ENCODE data around the gene ARHGAP42. TPM values are rescaled to one million over a fixed set of nuclear protein-coding genes. Genes with fewer than 3 reads are reported as not detected.
"Not testable (repeated sequence)": the region's sequence is repeated elsewhere in the genome, so short reads cannot be mapped to it uniquely, and the experiment has no call there.

Gene ARHGAP42
- total RNA-seq, 2 experiments from 2014 or later, result 0.50 to 0.92 TPM

DNA sequence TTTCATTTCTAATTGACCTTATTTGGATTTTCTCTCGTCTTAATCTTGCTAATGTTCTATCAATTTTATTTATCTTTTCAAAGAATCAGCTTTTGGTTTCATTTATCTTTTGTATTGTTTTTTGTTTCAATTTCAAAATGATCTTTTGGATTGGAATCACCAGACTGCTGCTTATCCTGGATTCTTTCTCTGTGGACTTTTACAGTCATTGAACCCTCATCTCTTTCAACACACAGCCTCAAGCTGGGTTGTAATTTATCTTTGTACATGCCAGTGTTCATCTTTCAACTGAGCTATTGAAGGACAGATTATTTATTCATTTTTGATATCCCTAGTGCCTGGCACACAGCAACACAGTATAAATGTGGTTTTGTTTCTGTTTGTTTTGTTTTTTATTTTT, 195.9 kb downstream of the ARHGAP42 start:
- H3K4me1 Mint-ChIP-seq (ENCODE audit: low read depth), result no peaks in the 10 kb centered on the region
- no peaks in the 10 kb centered on the region for H3K27me3 Mint-ChIP-seq (ENCODE audit: low read depth)
- no peaks in the 10 kb centered on the region for H3K36me3 Mint-ChIP-seq (ENCODE audit: low read depth)
- CTCF ChIA-PET, result interaction anchor here (0.6 kb wide), 1 partner anchor 978 kb away, joined by 3 read pairs; no protein-coding TSS in a partner anchor
- DNase-seq, result no peak
- POLR2A ChIA-PET, result no interaction called here
- no peaks in the 10 kb centered on the region for H3K9me3 Mint-ChIP-seq (ENCODE audit: insufficient read depth)
- H3K27ac Mint-ChIP-seq, result no peak overlapping the region
- no peak for ATAC-seq
- no peak overlapping the region for H3K4me3 Mint-ChIP-seq

- ChIA-PET POLR2A (no interaction called here), CTCF (no interaction called here)
- DNase-seq, result no peak
- no peak for ATAC-seq
- Mint-ChIP-seq H3K4me1 (ENCODE audit: low read depth) (no peaks in the 10 kb centered on the region), H3K36me3 (ENCODE audit: low read depth) (no peaks in the 10 kb centered on the region), H3K27me3 (ENCODE audit: low read depth) (no peaks in the 10 kb centered on the region), H3K9me3 (ENCODE audit: insufficient read depth) (no peaks in the 10 kb centered on the region), H3K27ac (no peak overlapping the region), H3K4me3 (no peak overlapping the region)
Measured at GRCh38 chr11:100883830-100884229, 196.7 kb downstream of the ARHGAP42 start.

- H3K27me3 Mint-ChIP-seq (ENCODE audit: low read depth), result no peaks in the 10 kb centered on the region
- ChIA-PET POLR2A (no interaction called here), CTCF (no interaction called here)
- ATAC-seq (no peak), DNase-seq (no peak)
- H3K27ac Mint-ChIP-seq, result no peak overlapping the region
- H3K36me3 Mint-ChIP-seq (ENCODE audit: low read depth), result no peaks in the 10 kb centered on the region
- H3K4me3 Mint-ChIP-seq, result no peak overlapping the region
- H3K9me3 Mint-ChIP-seq (ENCODE audit: insufficient read depth), result no peaks in the 10 kb centered on the region
- no peaks in the 10 kb centered on the region for H3K4me1 Mint-ChIP-seq (ENCODE audit: low read depth)
Measured at GRCh38 chr11:100887659-100888058, 200.6 kb downstream of the ARHGAP42 start.

DNA sequence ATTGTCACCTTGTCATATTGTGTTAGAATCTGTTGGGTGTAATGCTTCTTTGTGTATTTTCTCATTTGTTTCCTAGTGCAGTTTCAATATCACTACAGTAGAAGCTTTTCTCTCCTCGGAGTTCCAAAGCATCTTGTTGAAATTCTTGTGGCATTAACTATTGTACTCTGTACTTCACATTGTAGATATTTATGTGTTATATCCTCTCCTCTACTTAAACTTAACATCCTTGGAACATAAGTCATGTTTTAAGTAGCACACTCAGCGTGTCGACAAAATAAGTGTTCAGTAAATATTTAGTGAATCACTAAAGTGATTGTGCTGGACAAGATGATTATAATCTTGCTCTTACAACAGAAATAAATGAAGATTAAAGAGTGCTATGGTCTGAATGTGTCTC, 201.7 kb downstream of the ARHGAP42 start:
- POLR2A ChIA-PET, result no interaction called here
- no peak overlapping the region for H3K27ac Mint-ChIP-seq
- H3K27me3 Mint-ChIP-seq (ENCODE audit: low read depth), result no peaks in the 10 kb centered on the region

GRCh38 chr11:100889758-100890157, 202.7 kb downstream of the ARHGAP42 start:
- H3K36me3 Mint-ChIP-seq (ENCODE audit: low read depth), result no peaks in the 10 kb centered on the region
- POLR2A ChIA-PET, result no interaction called here
- ATAC-seq (no peak), DNase-seq (no peak)
- no peak overlapping the region for H3K4me3 Mint-ChIP-seq
- no peaks in the 10 kb centered on the region for H3K9me3 Mint-ChIP-seq (ENCODE audit: insufficient read depth)
- CTCF ChIA-PET, result no interaction called here
- no peaks in the 10 kb centered on the region for H3K4me1 Mint-ChIP-seq (ENCODE audit: low read depth)
- no peak overlapping the region for H3K27ac Mint-ChIP-seq
- H3K27me3 Mint-ChIP-seq (ENCODE audit: low read depth), result no peaks in the 10 kb centered on the region

More for the DNA sequence above, 201.7 kb downstream of the ARHGAP42 start:
- Mint-ChIP-seq H3K9me3 (ENCODE audit: insufficient read depth) (no peaks in the 10 kb centered on the region), H3K4me3 (no peak overlapping the region), H3K36me3 (ENCODE audit: low read depth) (no peaks in the 10 kb centered on the region), H3K4me1 (ENCODE audit: low read depth) (no peaks in the 10 kb centered on the region)
- ATAC-seq (no peak), DNase-seq (no peak)
- CTCF ChIA-PET, result no interaction called here

GRCh38 chr11:100890789-100891188, 203.7 kb downstream of the ARHGAP42 start:
- H3K9me3 Mint-ChIP-seq (ENCODE audit: insufficient read depth), result no peaks in the 10 kb centered on the region
- ATAC-seq, result no peak
- no peak overlapping the region for H3K27ac Mint-ChIP-seq
- POLR2A ChIA-PET, result no interaction called here
- H3K4me1 Mint-ChIP-seq (ENCODE audit: low read depth), result no peaks in the 10 kb centered on the region
- CTCF ChIA-PET, result no interaction called here
- H3K4me3 Mint-ChIP-seq, result no peak overlapping the region
- H3K36me3 Mint-ChIP-seq (ENCODE audit: low read depth), result no peaks in the 10 kb centered on the region
- no peak for DNase-seq
- no peaks in the 10 kb centered on the region for H3K27me3 Mint-ChIP-seq (ENCODE audit: low read depth)

GRCh38 chr11:100892886-100893285, 205.8 kb downstream of the ARHGAP42 start:
- ChIA-PET POLR2A (no interaction called here), CTCF (no interaction called here)
- no peak overlapping the region for H3K4me3 Mint-ChIP-seq
- no peaks in the 10 kb centered on the region for H3K9me3 Mint-ChIP-seq (ENCODE audit: insufficient read depth)
- H3K27me3 Mint-ChIP-seq (ENCODE audit: low read depth), result no peaks in the 10 kb centered on the region
- no peak for ATAC-seq
- no peak overlapping the region for H3K27ac Mint-ChIP-seq
- DNase-seq, result no peak
- H3K4me1 Mint-ChIP-seq (ENCODE audit: low read depth), result no peaks in the 10 kb centered on the region
- no peaks in the 10 kb centered on the region for H3K36me3 Mint-ChIP-seq (ENCODE audit: low read depth)

DNA sequence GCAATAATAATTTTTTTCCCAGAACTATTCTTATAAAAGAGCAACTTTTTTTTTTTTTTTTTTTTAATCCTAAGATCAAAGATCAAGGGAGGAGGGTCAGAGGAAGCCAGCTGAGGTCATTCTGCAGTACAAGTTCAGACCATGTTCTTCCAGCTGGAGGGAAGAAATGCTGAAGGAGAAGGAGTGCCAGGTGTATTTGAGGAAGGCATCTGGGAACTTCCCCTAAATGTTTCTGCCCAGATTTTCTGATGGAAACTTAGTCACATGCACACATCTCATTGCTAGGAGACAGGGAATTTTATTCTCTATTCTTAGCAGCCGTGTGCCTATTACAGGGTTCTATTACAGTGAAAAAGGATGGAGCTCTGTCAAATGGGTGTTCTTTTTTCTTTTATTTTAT, 208.4 kb downstream of the ARHGAP42 start:
- POLR2A ChIA-PET, result no interaction called here
- Mint-ChIP-seq H3K27me3 (ENCODE audit: low read depth) (no peaks in the 10 kb centered on the region), H3K9me3 (ENCODE audit: insufficient read depth) (no peaks in the 10 kb centered on the region), H3K4me1 (ENCODE audit: low read depth) (no peaks in the 10 kb centered on the region), H3K4me3 (no peak overlapping the region), H3K36me3 (ENCODE audit: low read depth) (no peaks in the 10 kb centered on the region), H3K27ac (no peak overlapping the region)
- CTCF ChIA-PET, result no interaction called here
- DNase-seq (no peak), ATAC-seq (no peak)

DNA sequence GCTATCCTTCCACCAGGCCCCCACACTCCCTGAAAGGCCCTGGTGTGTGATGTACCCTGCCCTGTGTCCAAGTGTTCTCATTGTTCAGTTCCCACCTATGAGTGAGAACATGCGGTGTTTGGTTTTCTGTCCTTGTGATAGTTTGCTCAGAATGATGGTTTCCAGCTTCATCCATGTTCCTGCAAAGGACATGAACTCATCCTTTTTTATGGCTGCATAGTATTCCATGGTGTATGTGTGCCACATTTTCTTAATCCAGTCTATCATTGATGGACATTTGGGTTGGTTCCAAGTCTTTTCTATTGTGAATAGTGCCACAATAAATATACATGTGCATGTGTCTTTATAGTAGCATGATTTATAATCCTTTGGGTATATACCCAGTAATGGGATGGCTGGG, 208.9 kb downstream of the ARHGAP42 start:
- H3K27ac Mint-ChIP-seq; H3K36me3 Mint-ChIP-seq (ENCODE audit: low read depth); DNase-seq; ATAC-seq; H3K9me3 Mint-ChIP-seq (ENCODE audit: insufficient read depth); H3K27me3 Mint-ChIP-seq (ENCODE audit: low read depth); CTCF ChIA-PET; H3K4me3 Mint-ChIP-seq; POLR2A ChIA-PET; H3K4me1 Mint-ChIP-seq (ENCODE audit: low read depth): not testable (repeated sequence)

GRCh38 chr11:100901471-100901870, 214.4 kb downstream of the ARHGAP42 start:
- H3K4me3 Mint-ChIP-seq; H3K36me3 Mint-ChIP-seq (ENCODE audit: low read depth); H3K27me3 Mint-ChIP-seq (ENCODE audit: low read depth); CTCF ChIA-PET; POLR2A ChIA-PET; H3K27ac Mint-ChIP-seq; H3K9me3 Mint-ChIP-seq (ENCODE audit: insufficient read depth); ATAC-seq; DNase-seq; H3K4me1 Mint-ChIP-seq (ENCODE audit: low read depth): not testable (repeated sequence)

DNA sequence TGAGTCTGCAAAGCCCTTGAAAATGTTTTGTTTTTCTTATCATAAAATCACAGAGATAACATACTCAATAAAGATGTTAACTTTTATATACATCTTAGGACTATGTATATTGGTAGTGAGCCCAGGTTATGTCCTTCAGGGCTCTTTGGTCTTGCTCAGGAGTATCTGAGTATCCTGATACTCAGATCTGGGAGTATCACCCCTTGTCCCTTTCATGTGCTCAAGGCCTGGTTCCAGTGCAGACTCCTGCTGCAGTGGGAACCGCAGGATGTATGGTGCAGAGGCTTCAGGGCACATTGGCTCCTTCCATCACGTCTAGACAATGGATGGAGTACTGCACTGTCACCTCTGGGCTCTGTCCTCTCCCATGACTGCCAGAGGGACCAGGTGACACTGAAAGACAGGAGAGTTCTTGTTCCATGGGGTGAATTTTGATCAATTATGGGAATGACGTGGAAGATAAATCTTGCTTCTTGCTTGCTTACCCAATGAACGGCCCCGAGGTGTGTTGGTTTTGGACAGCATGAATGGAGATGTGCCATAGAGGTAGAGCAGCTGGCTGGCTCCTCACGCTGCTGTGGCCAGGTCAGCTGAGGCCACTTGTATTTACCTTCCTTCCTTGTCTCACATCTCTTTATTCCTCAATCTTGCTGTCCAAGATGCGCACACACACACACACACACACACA, 215.5 kb downstream of the ARHGAP42 start:
- ATAC-seq (no peak), DNase-seq (no peak)
- H3K27ac Mint-ChIP-seq, result no peak overlapping the region
- POLR2A ChIA-PET, result no interaction called here
- no peaks in the 10 kb centered on the region for H3K36me3 Mint-ChIP-seq (ENCODE audit: low read depth)
- H3K4me1 Mint-ChIP-seq (ENCODE audit: low read depth), result no peaks in the 10 kb centered on the region
- peaks cover 3% of the 10 kb centered on the region for H3K27me3 Mint-ChIP-seq (ENCODE audit: low read depth)
- no peak overlapping the region for H3K4me3 Mint-ChIP-seq
- CTCF ChIA-PET, result no interaction called here
- no peaks in the 10 kb centered on the region for H3K9me3 Mint-ChIP-seq (ENCODE audit: insufficient read depth)

- H3K27me3 Mint-ChIP-seq (ENCODE audit: low read depth), result peaks cover 5% of the 10 kb centered on the region
- ChIA-PET POLR2A (no interaction called here), CTCF (no interaction called here)
- no peak overlapping the region for H3K4me3 Mint-ChIP-seq
- DNase-seq (no peak), ATAC-seq (no peak)
- no peak overlapping the region for H3K27ac Mint-ChIP-seq
- H3K9me3 Mint-ChIP-seq (ENCODE audit: insufficient read depth), result no peaks in the 10 kb centered on the region
- no peaks in the 10 kb centered on the region for H3K36me3 Mint-ChIP-seq (ENCODE audit: low read depth)
- no peaks in the 10 kb centered on the region for H3K4me1 Mint-ChIP-seq (ENCODE audit: low read depth)
Measured at GRCh38 chr11:100903284-100903683, 216.2 kb downstream of the ARHGAP42 start.

- Mint-ChIP-seq H3K4me3 (no peak overlapping the region), H3K27ac (no peak overlapping the region), H3K9me3 (ENCODE audit: insufficient read depth) (no peaks in the 10 kb centered on the region), H3K36me3 (ENCODE audit: low read depth) (no peaks in the 10 kb centered on the region), H3K4me1 (ENCODE audit: low read depth) (peaks cover 1% of the 10 kb centered on the region), H3K27me3 (ENCODE audit: low read depth) (peaks cover 5% of the 10 kb centered on the region)
- ChIA-PET POLR2A (no interaction called here), CTCF (no interaction called here)
- ATAC-seq (no peak), DNase-seq (no peak)
Measured at GRCh38 chr11:100905684-100906083, 218.6 kb downstream of the ARHGAP42 start.

All from activated CD8-positive, alpha-beta T cell treated with anti-CD3 and anti-CD28 coated beads, Interleukin-2, amount 10 ng/mL, durations not matched to agents 7 days and 5 days (primary cell).